Endodermal cell (in vitro differentiated cells): ENCODE measurements around the gene NAV2. TPM values are rescaled to one million over a fixed set of nuclear protein-coding genes. Genes with fewer than 3 reads are reported as not detected.

Experiments
- DNase-seq: peaks from one replicate; pipeline ENCODE4 v3.0.0-alpha.2; 2017
- H3K27ac ChIP-seq: 2 replicates; pipeline ENCODE4 v1.5.1; 2013; ENCODE audit warnings: mild to moderate bottlenecking, low read depth, low read length, moderate library complexity
- H3K27me3 ChIP-seq: 2 replicates; pipeline ENCODE4 v1.6.1; 2013; ENCODE audit warnings: mild to moderate bottlenecking, low read length, moderate library complexity; ENCODE audit not compliant: insufficient read depth, control insufficient read depth, poor library complexity, severe bottlenecking
- H3K36me3 ChIP-seq: 2 replicates; pipeline ENCODE4 v1.7.0; 2013; ENCODE audit warnings: mild to moderate bottlenecking, low read length, moderate library complexity; ENCODE audit not compliant: control insufficient read depth, insufficient read depth
- H3K4me1 ChIP-seq: one replicate; pipeline ENCODE4 v1.7.0; 2013; ENCODE audit warnings: low read length; ENCODE audit not compliant: control insufficient read depth, insufficient read depth
- H3K4me3 ChIP-seq: 2 replicates; pipeline ENCODE4 v1.5.1; 2013; ENCODE audit warnings: mild to moderate bottlenecking, low read length, moderate library complexity
- H3K9ac ChIP-seq: 2 replicates; pipeline ENCODE4 v1.6.1; 2013; ENCODE audit warnings: mild to moderate bottlenecking, low read length, moderate library complexity; ENCODE audit not compliant: poor library complexity, severe bottlenecking; ENCODE audit errors: extremely low read depth
- H3K9me3 ChIP-seq: 2 replicates; pipeline ENCODE4 v1.6.1; 2013; ENCODE audit warnings: mild to moderate bottlenecking, low read length, moderate library complexity; ENCODE audit not compliant: control insufficient read depth
- H3K27ac Mint-ChIP-seq: 2 replicates; pipeline ENCODE4 v1.8.0; 2020; ENCODE audit warnings: mixed read lengths
- H3K27me3 Mint-ChIP-seq: 2 replicates; pipeline ENCODE4 v1.8.0; 2021; ENCODE audit warnings: mild to moderate bottlenecking, mixed read lengths; ENCODE audit not compliant: insufficient read depth
- H3K36me3 Mint-ChIP-seq: 2 replicates; pipeline ENCODE4 v1.8.0; 2020; ENCODE audit warnings: low read depth, mixed read lengths
- H3K4me1 Mint-ChIP-seq: 2 replicates; pipeline ENCODE4 v1.8.0; 2020; ENCODE audit warnings: mixed read lengths
- H3K4me3 Mint-ChIP-seq: 2 replicates; pipeline ENCODE4 v1.8.0; 2020; ENCODE audit warnings: mild to moderate bottlenecking, moderate library complexity, mixed read lengths
- H3K9me3 Mint-ChIP-seq: 2 replicates; pipeline ENCODE4 v1.8.0; 2020; ENCODE audit warnings: mild to moderate bottlenecking, mixed read lengths
- WGBS, 2 experiments: methylation state at CpG; one replicate each; pipeline versions ENCODE4 v1.1.5 to v1.1.7; 2013; ENCODE audit warnings: missing lambda C conversion rate in 2 of 2, mixed read lengths in 1 of 2; ENCODE audit not compliant: insufficient coverage in 1 of 2, insufficient read length in 1 of 2; 5-methylcytosine and 5-hydroxymethylcytosine counted together
- total RNA-seq, 2 donors: library from RNA; stranded (reverse); fragmentation: NEBNext Ultra II Directional in 1 of 2; extraction: Animal tissue kit (Norgen Biotek cat#: 25700) in 1 of 2; gene quantifications; 2 replicates in 1 of 2; 3 replicates in 1 of 2; pipeline ENCODE4 v1.2.1, GENCODE V29; 2021
- TF ChIP-seq, protein P1 (sequence below): fragments of 200-600 bp; sonication (generic); conservative IDR thresholded peaks from 2 replicates; pipeline ENCODE4 v1.5.0; 2021; ENCODE audit warnings: antibody characterized with exemption, mild to moderate bottlenecking

NAV2 gene
- total RNA-seq, 2 donors from 2014 or later, result 37.1 to 42.4 TPM

DNA sequence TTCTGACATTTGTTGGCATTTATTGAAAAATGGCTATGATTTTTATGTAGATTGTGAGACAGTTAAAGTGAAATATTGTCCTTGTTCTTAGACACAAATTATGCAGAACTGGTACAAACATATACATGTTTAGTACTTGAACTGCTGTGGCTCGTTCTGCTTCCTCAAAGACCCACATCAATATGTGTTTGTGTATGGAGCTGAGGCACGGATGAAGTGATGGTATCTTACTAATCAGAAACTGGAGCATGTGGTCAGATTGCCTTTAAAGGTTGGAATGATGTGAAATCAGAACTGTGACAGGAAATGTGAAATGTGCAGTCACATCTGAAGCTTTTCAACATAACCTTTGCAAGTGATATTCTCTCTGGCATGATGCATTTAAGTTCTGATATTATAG lies 130.4 kb downstream of the NAV2 start:
- Mint-ChIP-seq H3K4me3 (no peak overlapping the region), H3K9me3 (no peaks in the 10 kb centered on the region), H3K36me3 (no peaks in the 10 kb centered on the region), H3K27ac (no peak overlapping the region), H3K27me3 (no peaks in the 10 kb centered on the region), H3K4me1 (no peaks in the 10 kb centered on the region)
- H3K9ac ChIP-seq, result no peak overlapping the region
- no peaks in the 10 kb centered on the region for H3K4me1 ChIP-seq
- TF ChIP-seq, protein P1, sequence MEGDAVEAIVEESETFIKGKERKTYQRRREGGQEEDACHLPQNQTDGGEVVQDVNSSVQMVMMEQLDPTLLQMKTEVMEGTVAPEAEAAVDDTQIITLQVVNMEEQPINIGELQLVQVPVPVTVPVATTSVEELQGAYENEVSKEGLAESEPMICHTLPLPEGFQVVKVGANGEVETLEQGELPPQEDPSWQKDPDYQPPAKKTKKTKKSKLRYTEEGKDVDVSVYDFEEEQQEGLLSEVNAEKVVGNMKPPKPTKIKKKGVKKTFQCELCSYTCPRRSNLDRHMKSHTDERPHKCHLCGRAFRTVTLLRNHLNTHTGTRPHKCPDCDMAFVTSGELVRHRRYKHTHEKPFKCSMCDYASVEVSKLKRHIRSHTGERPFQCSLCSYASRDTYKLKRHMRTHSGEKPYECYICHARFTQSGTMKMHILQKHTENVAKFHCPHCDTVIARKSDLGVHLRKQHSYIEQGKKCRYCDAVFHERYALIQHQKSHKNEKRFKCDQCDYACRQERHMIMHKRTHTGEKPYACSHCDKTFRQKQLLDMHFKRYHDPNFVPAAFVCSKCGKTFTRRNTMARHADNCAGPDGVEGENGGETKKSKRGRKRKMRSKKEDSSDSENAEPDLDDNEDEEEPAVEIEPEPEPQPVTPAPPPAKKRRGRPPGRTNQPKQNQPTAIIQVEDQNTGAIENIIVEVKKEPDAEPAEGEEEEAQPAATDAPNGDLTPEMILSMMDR, result no peak
- DNase-seq, result no peak
- no peak overlapping the region for H3K4me3 ChIP-seq
- no peaks in the 10 kb centered on the region for H3K36me3 ChIP-seq
- H3K27ac ChIP-seq, result no peak overlapping the region
- no peaks in the 10 kb centered on the region for H3K9me3 ChIP-seq
- H3K27me3 ChIP-seq, result no peaks in the 10 kb centered on the region
- 90 to 92% methylated on average over 2 of the region's 2 CpGs for WGBS, 2 experiments

DNA sequence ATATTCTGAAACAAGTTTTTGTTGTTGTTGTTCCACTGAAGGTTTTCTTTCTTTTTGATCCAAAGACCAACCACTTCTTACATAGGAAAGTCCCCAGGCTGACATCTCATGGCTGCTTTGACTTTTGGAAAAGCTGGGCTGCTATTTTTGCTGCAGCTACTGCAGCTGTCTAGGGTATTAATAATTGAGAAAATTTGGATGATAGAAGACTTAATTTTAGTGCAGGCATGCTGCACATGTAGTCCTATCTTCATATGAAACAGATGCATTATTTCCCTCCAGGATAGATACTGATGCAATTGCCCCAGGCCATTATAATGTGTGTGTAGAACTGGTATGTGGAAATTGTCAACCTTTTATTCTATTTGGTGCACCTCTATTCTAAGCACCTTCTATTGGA lies 131.4 kb downstream of the NAV2 start:
- no peaks in the 10 kb centered on the region for H3K27me3 Mint-ChIP-seq
- no peaks in the 10 kb centered on the region for H3K36me3 ChIP-seq
- H3K4me3 ChIP-seq, result no peak overlapping the region

DNA sequence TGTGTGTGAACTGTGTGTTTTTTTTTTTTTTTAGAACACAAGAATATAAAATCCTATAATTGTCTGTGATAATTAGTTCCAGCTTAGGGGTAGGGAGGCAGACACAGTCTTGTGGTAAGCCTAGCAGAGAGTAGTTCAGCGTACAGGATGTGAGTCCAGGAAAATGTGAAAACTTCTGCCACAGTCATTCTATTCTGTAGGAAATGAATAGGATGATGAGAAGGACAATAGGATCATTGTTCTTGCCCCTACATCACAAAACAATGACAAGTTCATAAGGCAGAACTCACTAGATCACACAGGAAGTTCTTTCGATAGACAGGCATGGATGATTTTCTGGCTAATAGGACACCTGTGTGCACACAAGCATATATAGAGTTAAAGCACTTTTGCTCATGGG lies 132.2 kb downstream of the NAV2 start:
- H3K27ac ChIP-seq, result no peak overlapping the region
- Mint-ChIP-seq H3K4me1 (no peaks in the 10 kb centered on the region), H3K9me3 (no peaks in the 10 kb centered on the region), H3K4me3 (no peak overlapping the region), H3K36me3 (no peaks in the 10 kb centered on the region), H3K27ac (no peak overlapping the region), H3K27me3 (no peaks in the 10 kb centered on the region)
- no peak overlapping the region for H3K4me3 ChIP-seq
- H3K27me3 ChIP-seq, result no peaks in the 10 kb centered on the region
- no peaks in the 10 kb centered on the region for H3K36me3 ChIP-seq
- no peaks in the 10 kb centered on the region for H3K4me1 ChIP-seq
- no peak for DNase-seq
- TF ChIP-seq, protein P1, result no peak
- no peak overlapping the region for H3K9ac ChIP-seq
- WGBS, 2 experiments, result 90 to 100% methylated on average over 1 to 2 of the region's 2 CpGs
- no peaks in the 10 kb centered on the region for H3K9me3 ChIP-seq

More for the DNA sequence above, 131.4 kb downstream of the NAV2 start:
- no peak for DNase-seq
- no peaks in the 10 kb centered on the region for H3K4me1 ChIP-seq
- Mint-ChIP-seq H3K36me3 (no peaks in the 10 kb centered on the region), H3K27ac (no peak overlapping the region), H3K9me3 (no peaks in the 10 kb centered on the region), H3K4me3 (no peak overlapping the region), H3K4me1 (no peaks in the 10 kb centered on the region)
- no peaks in the 10 kb centered on the region for H3K27me3 ChIP-seq
- no peaks in the 10 kb centered on the region for H3K9me3 ChIP-seq
- TF ChIP-seq, protein P1, result no peak
- H3K9ac ChIP-seq, result no peak overlapping the region
- H3K27ac ChIP-seq, result no peak overlapping the region
